Psoas muscle (tissue), 8 donors: ENCODE results near the gene C6. TPM values are rescaled to one million over a fixed set of nuclear protein-coding genes. Genes with fewer than 3 reads are reported as not detected.
"Not testable (repeated sequence)": the region's sequence is repeated elsewhere in the genome, so short reads cannot be mapped to it uniquely, and the experiment has no call there.

ENCODE experiments used
- ATAC-seq, 4 donors: fragments of 200-7000 bp; cut with Tn5 transposase; one replicate each; pipeline ENCODE4 v1.9.1; 2020; ENCODE audit warnings: moderate library complexity in 3 of 4, mild to moderate bottlenecking in 2 of 4
- DNase-seq, 2 donors: peaks; one replicate each; pipeline ENCODE4 v3.0.0-alpha.2; 2020
- H3K27ac ChIP-seq: fragments of 200-600 bp; one replicate; pipeline ENCODE4 v1.8.0; 2022
- H3K27me3 ChIP-seq, 3 donors: fragments of 200-600 bp in 1 of 3; one replicate each; pipeline versions ENCODE4 v1.6.1 to v1.8.0; 2013 to 2022; ENCODE audit warnings: low read length in 2 of 3, mild to moderate bottlenecking in 2 of 3, moderate library complexity in 1 of 3; ENCODE audit not compliant: insufficient read depth in 3 of 3
- H3K36me3 ChIP-seq, 2 donors: fragments of 200-600 bp in 1 of 2; one replicate each; pipeline versions ENCODE4 v1.6.1 to v1.8.0; 2013 to 2022; ENCODE audit warnings: low read depth in 1 of 2, mild to moderate bottlenecking in 1 of 2, moderate library complexity in 1 of 2; ENCODE audit not compliant: insufficient read depth in 1 of 2
- H3K4me1 ChIP-seq: fragments of 200-600 bp; one replicate; pipeline ENCODE4 v1.8.0; 2022
- H3K4me3 ChIP-seq: fragments of 200-600 bp; one replicate; pipeline ENCODE4 v1.8.0; 2022; ENCODE audit warnings: mild to moderate bottlenecking
- H3K9me3 ChIP-seq: fragments of 200-600 bp; one replicate; pipeline ENCODE4 v1.8.0; 2022
- WGBS, 3 donors: extraction: QIAGEN DNeasy Blood & Tissue Kit; methylation state at CpG; one replicate each; pipeline versions ENCODE4 v1.1.6 to v1.1.7; 2013; 5-methylcytosine and 5-hydroxymethylcytosine counted together
- intact Hi-C, 2 donors: fragments of 100-400 bp; cut with DNase I; formaldehyde crosslinking; loops; one replicate each; pipeline versions ENCODE4 v1.11.0 to v1.14.2; 2022
- polyA plus RNA-seq, 3 donors: library from polyadenylated mRNA; stranded (reverse); fragments of 200-250 nt; gene quantifications; one replicate each; pipeline ENCODE4 v1.2.3, GENCODE V29; 2013
- total RNA-seq, 4 donors: library from RNA; stranded (reverse); fragmentation: NEBNext Ultra II Directional in 2 of 4; extraction: Animal tissue kit (Norgen Biotek cat#: 25700) in 2 of 4; gene quantifications; one replicate each; pipeline versions ENCODE4 v1.2.1 to v1.2.4, GENCODE V29; 2021 to 2023
- TF ChIP-seq, protein P1 (sequence below): fragments of 200-600 bp; IDR thresholded peaks from one replicate; pipeline ENCODE4 v1.8.0; 2022; ENCODE audit warnings: antibody characterized with exemption
- donor health status: healthy with polysubstance abuse.
- donor health status: DM: no; HTN: no; CAD: no; lungs with moderate emphysema.
- donor health status: Bipolar disorder and iron deficiency.
- donor health status: healthy.
- donor health status: DM: yes; HTN: yes; CAD: no.
- donor health status: DM: no; HTN: no; CAD: no.
- donor health status: DM: no; HTN: no; CAD: no.
- donor health status: DM: yes; HTN: yes; CAD: no.

Gene C6
- total and polyA plus RNA-seq, 7 donors, result 0.13 to 1.1 (median 0.17) TPM

DNA sequence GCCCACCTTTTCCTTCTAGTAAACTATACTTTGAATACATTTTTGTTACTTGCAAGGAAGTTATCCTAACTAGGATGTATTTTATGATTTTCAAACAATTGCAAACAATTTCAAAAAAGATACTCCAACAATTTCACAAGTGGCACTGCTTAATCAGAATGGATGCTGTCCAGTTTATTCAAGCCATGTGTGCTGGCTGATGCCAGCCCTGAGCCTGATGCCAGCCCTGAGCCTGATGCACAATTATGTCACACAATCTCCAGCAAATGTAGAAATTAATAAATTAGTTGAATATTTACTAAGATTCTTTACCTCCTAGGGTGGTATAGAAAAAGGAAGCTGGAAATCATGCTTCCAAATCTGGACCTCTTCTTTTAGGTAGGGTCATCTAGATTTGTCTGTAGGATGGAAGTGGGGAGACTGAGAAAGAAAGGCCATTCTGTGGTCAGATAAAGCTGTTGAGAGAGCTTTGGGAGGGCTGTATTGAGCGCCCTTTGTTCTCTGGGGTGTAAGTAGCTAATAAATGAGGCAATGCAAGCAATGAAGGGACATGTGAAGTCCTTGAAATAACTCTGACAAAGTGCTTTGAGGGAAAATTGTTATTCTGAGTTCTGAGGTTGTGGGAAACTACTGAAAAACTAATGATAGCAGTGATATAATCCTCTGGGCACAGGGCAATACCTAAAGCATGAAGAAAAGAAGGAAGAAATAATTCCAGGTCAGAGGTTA, 5.8 kb upstream of the C6 start:
- no peaks in the 10 kb centered on the region for H3K27me3 ChIP-seq
- H3K9me3 ChIP-seq, result no peaks in the 10 kb centered on the region
- WGBS, 3 donors, result 53 to 64% (median 57%) methylated on average over 1 of the region's 1 CpG
- H3K4me3 ChIP-seq, result no peak overlapping the region
- TF ChIP-seq, protein P1, sequence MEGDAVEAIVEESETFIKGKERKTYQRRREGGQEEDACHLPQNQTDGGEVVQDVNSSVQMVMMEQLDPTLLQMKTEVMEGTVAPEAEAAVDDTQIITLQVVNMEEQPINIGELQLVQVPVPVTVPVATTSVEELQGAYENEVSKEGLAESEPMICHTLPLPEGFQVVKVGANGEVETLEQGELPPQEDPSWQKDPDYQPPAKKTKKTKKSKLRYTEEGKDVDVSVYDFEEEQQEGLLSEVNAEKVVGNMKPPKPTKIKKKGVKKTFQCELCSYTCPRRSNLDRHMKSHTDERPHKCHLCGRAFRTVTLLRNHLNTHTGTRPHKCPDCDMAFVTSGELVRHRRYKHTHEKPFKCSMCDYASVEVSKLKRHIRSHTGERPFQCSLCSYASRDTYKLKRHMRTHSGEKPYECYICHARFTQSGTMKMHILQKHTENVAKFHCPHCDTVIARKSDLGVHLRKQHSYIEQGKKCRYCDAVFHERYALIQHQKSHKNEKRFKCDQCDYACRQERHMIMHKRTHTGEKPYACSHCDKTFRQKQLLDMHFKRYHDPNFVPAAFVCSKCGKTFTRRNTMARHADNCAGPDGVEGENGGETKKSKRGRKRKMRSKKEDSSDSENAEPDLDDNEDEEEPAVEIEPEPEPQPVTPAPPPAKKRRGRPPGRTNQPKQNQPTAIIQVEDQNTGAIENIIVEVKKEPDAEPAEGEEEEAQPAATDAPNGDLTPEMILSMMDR, result no peak
- H3K4me1 ChIP-seq, result no peaks in the 10 kb centered on the region
- no peak for DNase-seq
- H3K27ac ChIP-seq, result no peak overlapping the region
- H3K36me3 ChIP-seq, result no peaks in the 10 kb centered on the region
- intact Hi-C loops, result no loop called here
- no peak for ATAC-seq

DNA sequence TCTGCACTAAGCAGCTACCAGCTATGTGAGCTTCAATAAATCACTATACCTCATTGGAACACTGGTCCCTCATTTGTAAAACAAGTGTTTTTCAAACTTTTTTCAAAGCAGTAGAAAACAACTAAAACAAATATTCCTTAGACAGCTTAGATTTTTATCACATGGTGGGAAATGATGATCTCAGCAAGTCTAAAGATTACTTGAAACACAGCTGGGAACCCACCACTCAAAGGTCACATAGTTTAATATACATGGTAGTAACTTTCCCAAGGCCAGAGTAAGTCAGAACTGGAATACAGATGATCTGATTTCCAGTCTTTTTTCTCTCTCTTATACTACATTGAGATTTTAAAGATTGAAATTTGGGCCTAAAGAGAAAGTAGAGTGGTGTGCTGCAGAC, 850 bp upstream of the C6 start:
- Histone ChIP-seq H3K4me3 (no peak overlapping the region), H3K9me3 (no peaks in the 10 kb centered on the region), H3K36me3 (no peaks in the 10 kb centered on the region), H3K27ac (no peak overlapping the region), H3K4me1 (no peaks in the 10 kb centered on the region), H3K27me3 (no peaks in the 10 kb centered on the region)
- DNase-seq (no peak), ATAC-seq (no peak)
- intact Hi-C loops, result no loop called here
- TF ChIP-seq, protein P1, result no peak

DNA sequence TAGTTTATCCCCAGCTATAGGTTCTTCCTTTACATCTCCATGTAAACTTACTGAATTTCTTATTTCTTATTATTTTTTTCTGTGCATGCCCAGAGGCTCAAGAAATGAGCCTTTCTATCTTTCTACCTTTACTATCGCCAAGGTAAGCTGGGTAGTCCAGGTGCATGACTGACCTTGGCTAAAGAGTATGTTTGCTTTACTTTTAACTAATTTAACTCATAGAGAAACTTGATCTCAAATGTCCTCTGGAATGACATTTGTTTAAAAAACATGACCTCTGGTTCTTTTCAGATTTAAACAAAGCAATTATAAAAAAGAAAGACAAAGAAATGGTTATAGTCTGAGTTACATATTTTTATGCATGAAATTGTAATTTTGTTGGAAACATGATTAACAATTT, 397 bp downstream of the C6 start:
- no peak for ATAC-seq
- Histone ChIP-seq H3K4me3 (no peak overlapping the region), H3K27ac (no peak overlapping the region), H3K27me3 (no peaks in the 10 kb centered on the region), H3K4me1 (no peaks in the 10 kb centered on the region), H3K9me3 (no peaks in the 10 kb centered on the region), H3K36me3 (no peaks in the 10 kb centered on the region)
- TF ChIP-seq, protein P1, result no peak
- no peak for DNase-seq
- intact Hi-C loops, result no loop called here
- 80 to 98% (median 96%) methylated on average over 1 of the region's 1 CpG for WGBS, 3 donors

- H3K4me3 ChIP-seq, result no peak overlapping the region
- ATAC-seq, result no peak
These were observed 1.9 kb downstream of the C6 start for GRCh38 chr5:41211417-41211816.

DNA sequence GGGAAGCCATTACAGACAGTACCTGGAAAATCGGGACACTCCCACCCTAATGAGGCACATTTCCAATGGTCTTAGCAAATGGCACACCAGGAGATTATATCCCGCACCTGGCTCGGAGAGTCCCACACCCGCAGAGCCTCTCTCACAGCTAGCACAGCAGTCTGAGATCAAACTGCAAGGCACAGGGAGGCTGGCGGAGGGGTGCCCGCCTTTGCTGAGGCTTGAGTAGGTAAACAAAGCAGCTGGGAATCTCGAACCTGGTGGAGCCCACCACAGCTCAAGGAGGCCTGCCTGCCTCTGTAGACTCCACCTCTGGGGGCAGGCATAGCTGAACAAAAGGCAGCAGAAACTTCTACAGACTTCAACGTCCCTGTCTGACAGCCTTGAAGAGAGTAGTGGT, 7.9 kb downstream of the C6 start:
- ATAC-seq, result not testable (repeated sequence)
- peak in 1 of 2 donors; percentile 35 for DNase-seq

More at GRCh38 chr5:41211417-41211816, 1.9 kb downstream of the C6 start:
- H3K36me3 ChIP-seq, result no peaks in the 10 kb centered on the region
- H3K4me1 ChIP-seq, result no peaks in the 10 kb centered on the region
- 91 to 92% (median 91%) methylated on average over 4 of the region's 4 CpGs for WGBS, 3 donors
- no peaks in the 10 kb centered on the region for H3K9me3 ChIP-seq
- no peak overlapping the region for H3K27ac ChIP-seq
- no peak for DNase-seq
- H3K27me3 ChIP-seq, result no peaks in the 10 kb centered on the region
- intact Hi-C loops, result no loop called here
- TF ChIP-seq, protein P1, result no peak

More for the DNA sequence above, 7.9 kb downstream of the C6 start:
- H3K36me3 ChIP-seq, intact Hi-C loops, H3K4me1 ChIP-seq, H3K4me3 ChIP-seq, H3K9me3 ChIP-seq, H3K27me3 ChIP-seq, H3K27ac ChIP-seq: not testable (repeated sequence)
- 87 to 97% (median 90%) methylated on average over 8 of the region's 8 CpGs for WGBS, 3 donors
